GM19463 (cell line): ENCODE results near the gene SH3BP4.

Experiments
- ATAC-seq: cut with Tn5 transposase; IDR thresholded peaks from one replicate; pipeline ENCODE4 v1.9.1; 2021; ENCODE audit warnings: mild to moderate bottlenecking, moderate library complexity; ENCODE audit not compliant: unreplicated experiment

SH3BP4 gene

GRCh38 chr2:234964631-234965461 is 13.0 kb downstream of the SH3BP4 start:
- ATAC-seq, result no peak

GRCh38 chr2:234966340-234966739 is 14.5 kb downstream of the SH3BP4 start:
- no peak for ATAC-seq

GRCh38 chr2:234967201-234967869 is 15.5 kb downstream of the SH3BP4 start:
- ATAC-seq, result no peak

GRCh38 chr2:234967870-234968208 is 16.0 kb downstream of the SH3BP4 start:
- no peak for ATAC-seq

GRCh38 chr2:234968631-234969305 is 17.0 kb downstream of the SH3BP4 start:
- no peak for ATAC-seq

GRCh38 chr2:234969306-234970098 is 17.7 kb downstream of the SH3BP4 start:
- no peak for ATAC-seq

GRCh38 chr2:234970099-234970440 is 18.3 kb downstream of the SH3BP4 start:
- no peak for ATAC-seq

- ATAC-seq, result no peak
These were observed 18.7 kb downstream of the SH3BP4 start for GRCh38 chr2:234970477-234970882.

- no peak for ATAC-seq
These were observed 19.7 kb downstream of the SH3BP4 start for GRCh38 chr2:234971496-234971895.

- ATAC-seq, result no peak
These were observed 21.2 kb downstream of the SH3BP4 start for GRCh38 chr2:234973008-234973407.

- no peak for ATAC-seq
These were observed 22.9 kb downstream of the SH3BP4 start for GRCh38 chr2:234974501-234975385.

GRCh38 chr2:234975611-234976010 is 23.8 kb downstream of the SH3BP4 start:
- no peak for ATAC-seq

- no peak for ATAC-seq
These were observed 24.8 kb downstream of the SH3BP4 start for GRCh38 chr2:234976479-234977227.

- no peak for ATAC-seq
These were observed 25.4 kb downstream of the SH3BP4 start for GRCh38 chr2:234977228-234977679.

GRCh38 chr2:234978466-234979203 is 26.8 kb downstream of the SH3BP4 start:
- ATAC-seq, result no peak

GRCh38 chr2:234979204-234980167 is 27.7 kb downstream of the SH3BP4 start:
- ATAC-seq, result no peak

- ATAC-seq, result no peak
These were observed 28.8 kb downstream of the SH3BP4 start for GRCh38 chr2:234980451-234981187.
